Measurements from ENCODE around the gene AGAP3.

Gene AGAP3

GRCh38 chr7:151134743-151135524 is 48.7 kb downstream of the AGAP3 start:
- no peak overlapping the region for H3K27ac ChIP-seq
- TF ChIP-seq, protein P1, sequence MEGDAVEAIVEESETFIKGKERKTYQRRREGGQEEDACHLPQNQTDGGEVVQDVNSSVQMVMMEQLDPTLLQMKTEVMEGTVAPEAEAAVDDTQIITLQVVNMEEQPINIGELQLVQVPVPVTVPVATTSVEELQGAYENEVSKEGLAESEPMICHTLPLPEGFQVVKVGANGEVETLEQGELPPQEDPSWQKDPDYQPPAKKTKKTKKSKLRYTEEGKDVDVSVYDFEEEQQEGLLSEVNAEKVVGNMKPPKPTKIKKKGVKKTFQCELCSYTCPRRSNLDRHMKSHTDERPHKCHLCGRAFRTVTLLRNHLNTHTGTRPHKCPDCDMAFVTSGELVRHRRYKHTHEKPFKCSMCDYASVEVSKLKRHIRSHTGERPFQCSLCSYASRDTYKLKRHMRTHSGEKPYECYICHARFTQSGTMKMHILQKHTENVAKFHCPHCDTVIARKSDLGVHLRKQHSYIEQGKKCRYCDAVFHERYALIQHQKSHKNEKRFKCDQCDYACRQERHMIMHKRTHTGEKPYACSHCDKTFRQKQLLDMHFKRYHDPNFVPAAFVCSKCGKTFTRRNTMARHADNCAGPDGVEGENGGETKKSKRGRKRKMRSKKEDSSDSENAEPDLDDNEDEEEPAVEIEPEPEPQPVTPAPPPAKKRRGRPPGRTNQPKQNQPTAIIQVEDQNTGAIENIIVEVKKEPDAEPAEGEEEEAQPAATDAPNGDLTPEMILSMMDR (IDR thresholded peaks at IDR 0.05) = no peak
- no peak for DNase-seq (ENCODE audit: low spot score)
- no peak overlapping the region for H3K4me3 ChIP-seq

GRCh38 chr7:151135525-151135845 is 49.2 kb downstream of the AGAP3 start:
- no peak overlapping the region for H3K4me3 ChIP-seq
- no peak for DNase-seq (ENCODE audit: low spot score)
- H3K27ac ChIP-seq = no peak overlapping the region
- TF ChIP-seq, protein P1 (IDR thresholded peaks at IDR 0.05) = no peak

DNA sequence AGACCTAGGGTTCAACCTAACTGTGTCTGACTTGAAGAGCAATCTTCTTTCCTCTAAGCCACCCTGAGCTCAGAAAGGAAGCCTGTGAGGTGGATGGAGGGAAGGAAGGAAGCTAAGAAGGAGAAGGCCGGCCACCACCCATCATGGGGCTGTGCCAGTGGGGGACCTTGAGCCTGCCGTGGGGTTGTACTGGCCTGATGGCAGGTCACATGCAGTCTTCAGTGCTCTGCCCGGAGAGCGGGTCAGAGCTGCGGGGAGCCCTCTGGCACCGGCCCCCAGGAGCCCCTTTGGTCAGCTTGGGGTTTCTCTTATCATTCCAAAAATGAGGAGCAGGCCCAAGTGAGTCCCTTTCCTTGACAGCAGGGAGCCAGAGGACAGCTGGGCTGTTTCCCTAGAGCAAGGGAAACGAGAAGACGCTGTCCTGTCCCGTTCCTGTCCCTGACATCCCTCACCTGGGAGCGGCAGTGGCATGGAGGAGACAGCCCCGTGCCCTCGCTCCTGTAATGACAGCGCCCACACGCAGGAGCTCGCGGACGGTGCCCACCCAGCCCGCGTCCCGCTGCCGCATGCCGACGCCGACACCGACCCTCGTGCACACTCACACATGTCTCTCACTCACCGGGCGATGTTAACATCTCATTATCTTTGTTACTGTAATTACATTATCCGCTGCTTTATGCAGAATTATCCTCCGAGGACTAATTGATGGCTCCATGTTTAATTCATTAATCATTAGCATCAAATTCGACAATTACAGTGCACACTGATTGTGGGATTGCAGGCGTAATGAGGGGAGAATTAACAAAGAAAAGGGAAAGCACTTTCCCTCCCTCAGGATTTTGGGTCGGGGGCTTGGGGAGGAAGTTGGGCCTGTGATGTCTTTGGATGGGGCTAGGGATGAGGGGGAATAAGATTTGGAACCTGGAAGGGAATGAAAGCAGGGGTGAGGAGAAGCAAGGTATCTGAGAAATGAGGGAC is 49.9 kb downstream of the AGAP3 start:
- H3K27ac ChIP-seq = no peak overlapping the region
- TF ChIP-seq, protein P1 (IDR thresholded peaks at IDR 0.05) = no peak
- H3K4me3 ChIP-seq = no peak overlapping the region
- DNase-seq (ENCODE audit: low spot score) = no peak

- no peak overlapping the region for H3K4me3 ChIP-seq
- TF ChIP-seq, protein P1 (IDR thresholded peaks at IDR 0.05) = no peak
- no peak overlapping the region for H3K27ac ChIP-seq
- DNase-seq (ENCODE audit: low spot score) = no peak
These were observed 50.9 kb downstream of the AGAP3 start for GRCh38 chr7:151137076-151137675.

- Histone ChIP-seq H3K27ac (no peak overlapping the region), H3K4me3 (no peak overlapping the region)
- TF ChIP-seq, protein P1 (IDR thresholded peaks at IDR 0.05) = no peak
- DNase-seq (ENCODE audit: low spot score) = no peak
These were observed 51.5 kb downstream of the AGAP3 start for GRCh38 chr7:151137791-151138152.

DNA sequence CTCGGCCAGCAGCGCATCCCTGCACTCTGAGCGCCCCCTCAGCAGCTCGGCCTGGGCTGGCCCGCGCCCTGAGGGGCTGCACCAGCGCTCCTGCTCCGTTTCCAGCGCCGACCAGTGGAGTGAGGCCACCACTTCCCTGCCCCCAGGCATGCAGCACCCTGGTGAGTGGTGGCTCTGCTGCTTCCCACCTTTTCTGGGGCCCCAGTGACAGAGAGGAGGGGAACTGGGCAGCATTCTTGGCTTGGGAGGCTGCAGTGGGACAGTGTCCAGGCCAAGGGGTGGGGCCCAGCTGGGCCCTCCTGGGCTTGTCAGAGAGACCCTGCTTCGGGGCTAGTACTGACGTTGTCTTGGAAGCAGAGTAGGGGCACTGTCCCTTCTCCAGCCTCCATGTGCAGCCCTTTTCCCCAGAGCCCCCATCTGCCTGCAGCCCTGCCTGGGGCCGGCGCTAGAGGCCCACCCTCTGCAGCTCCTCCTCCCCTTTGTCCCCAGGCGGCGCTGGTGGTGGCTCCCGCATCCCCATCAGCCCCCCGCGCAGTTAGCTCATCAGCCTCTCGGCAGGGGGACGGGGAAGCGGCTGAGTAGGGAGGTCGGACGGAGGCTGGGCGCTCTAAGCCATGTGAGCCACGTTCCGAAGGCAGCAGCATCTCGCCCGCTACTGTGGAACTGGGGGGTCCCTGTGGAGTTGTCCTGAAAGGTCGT is 52.0 kb downstream of the AGAP3 start:
- TF ChIP-seq, protein P1 (IDR thresholded peaks at IDR 0.05) = no peak
- no peak overlapping the region for H3K27ac ChIP-seq
- H3K4me3 ChIP-seq = no peak overlapping the region
- no peak for DNase-seq (ENCODE audit: low spot score)

All from coronary artery (tissue), 2 donors.